ENCODE measurements around the gene SLC44A5.

The SLC44A5 gene

GRCh38 chr1:75449998-75450397 lies 160.9 kb downstream of the SLC44A5 start:
- H3K4me2 ChIP-seq = no peak overlapping the region
- H4K20me1 ChIP-seq (ENCODE audit: insufficient read depth) = no peaks in the 10 kb centered on the region
- no peaks in the 10 kb centered on the region for H3K4me1 ChIP-seq (ENCODE audit: low read depth, poor library complexity, severe bottlenecking)
- H3K4me3 ChIP-seq (IDR thresholded peaks at IDR 0.05; ENCODE audit: insufficient read depth, low read depth, low read length) = no peak overlapping the region
- H3K79me2 ChIP-seq (ENCODE audit: insufficient read depth, low read depth) = no peaks in the 10 kb centered on the region
- no peaks in the 10 kb centered on the region for H3K36me3 ChIP-seq (ENCODE audit: insufficient read depth)
- no peak overlapping the region for H2AFZ ChIP-seq (ENCODE audit: low read depth)
- no peaks in the 10 kb centered on the region for H3K27me3 ChIP-seq (ENCODE audit: insufficient read depth, low read depth)
- no peak overlapping the region for H3K27ac ChIP-seq
- TF ChIP-seq, protein P1, sequence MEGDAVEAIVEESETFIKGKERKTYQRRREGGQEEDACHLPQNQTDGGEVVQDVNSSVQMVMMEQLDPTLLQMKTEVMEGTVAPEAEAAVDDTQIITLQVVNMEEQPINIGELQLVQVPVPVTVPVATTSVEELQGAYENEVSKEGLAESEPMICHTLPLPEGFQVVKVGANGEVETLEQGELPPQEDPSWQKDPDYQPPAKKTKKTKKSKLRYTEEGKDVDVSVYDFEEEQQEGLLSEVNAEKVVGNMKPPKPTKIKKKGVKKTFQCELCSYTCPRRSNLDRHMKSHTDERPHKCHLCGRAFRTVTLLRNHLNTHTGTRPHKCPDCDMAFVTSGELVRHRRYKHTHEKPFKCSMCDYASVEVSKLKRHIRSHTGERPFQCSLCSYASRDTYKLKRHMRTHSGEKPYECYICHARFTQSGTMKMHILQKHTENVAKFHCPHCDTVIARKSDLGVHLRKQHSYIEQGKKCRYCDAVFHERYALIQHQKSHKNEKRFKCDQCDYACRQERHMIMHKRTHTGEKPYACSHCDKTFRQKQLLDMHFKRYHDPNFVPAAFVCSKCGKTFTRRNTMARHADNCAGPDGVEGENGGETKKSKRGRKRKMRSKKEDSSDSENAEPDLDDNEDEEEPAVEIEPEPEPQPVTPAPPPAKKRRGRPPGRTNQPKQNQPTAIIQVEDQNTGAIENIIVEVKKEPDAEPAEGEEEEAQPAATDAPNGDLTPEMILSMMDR (conservative IDR thresholded peaks at IDR 0.05; ENCODE audit: low read depth, low read length) = no peak
- no peak overlapping the region for H3K9ac ChIP-seq

DNA sequence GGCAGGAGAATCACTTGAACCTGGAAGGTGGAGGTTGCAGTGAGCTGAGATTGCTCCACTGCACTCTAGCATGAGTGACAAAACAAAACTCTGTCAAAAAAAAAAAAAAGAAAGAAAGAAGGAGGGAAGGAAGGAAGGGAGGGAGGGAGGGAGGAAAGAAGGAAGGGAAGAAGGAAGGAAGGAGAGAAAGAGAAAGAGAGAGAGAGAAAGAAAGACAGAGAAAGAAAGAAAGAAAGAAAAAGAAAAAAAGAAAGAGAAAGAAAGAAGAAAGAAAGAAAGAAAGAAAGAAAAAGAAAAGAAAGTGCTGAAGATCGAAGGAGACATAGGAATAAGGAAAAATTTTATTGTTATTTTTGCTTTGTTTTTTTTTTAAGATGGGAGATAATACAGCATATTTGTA lies 166.7 kb downstream of the SLC44A5 start:
- no peak overlapping the region for H3K4me3 ChIP-seq (IDR thresholded peaks at IDR 0.05; ENCODE audit: insufficient read depth, low read depth, low read length)
- no peak overlapping the region for H3K9ac ChIP-seq
- TF ChIP-seq, protein P1 (conservative IDR thresholded peaks at IDR 0.05; ENCODE audit: low read depth, low read length) = no peak
- H3K27me3 ChIP-seq (ENCODE audit: insufficient read depth, low read depth) = no peaks in the 10 kb centered on the region
- H4K20me1 ChIP-seq (ENCODE audit: insufficient read depth) = no peaks in the 10 kb centered on the region
- no peaks in the 10 kb centered on the region for H3K79me2 ChIP-seq (ENCODE audit: insufficient read depth, low read depth)
- no peaks in the 10 kb centered on the region for H3K4me1 ChIP-seq (ENCODE audit: low read depth, poor library complexity, severe bottlenecking)
- no peak overlapping the region for H3K27ac ChIP-seq
- no peak overlapping the region for H2AFZ ChIP-seq (ENCODE audit: low read depth)
- no peaks in the 10 kb centered on the region for H3K36me3 ChIP-seq (ENCODE audit: insufficient read depth)
- no peak overlapping the region for H3K4me2 ChIP-seq

DNA sequence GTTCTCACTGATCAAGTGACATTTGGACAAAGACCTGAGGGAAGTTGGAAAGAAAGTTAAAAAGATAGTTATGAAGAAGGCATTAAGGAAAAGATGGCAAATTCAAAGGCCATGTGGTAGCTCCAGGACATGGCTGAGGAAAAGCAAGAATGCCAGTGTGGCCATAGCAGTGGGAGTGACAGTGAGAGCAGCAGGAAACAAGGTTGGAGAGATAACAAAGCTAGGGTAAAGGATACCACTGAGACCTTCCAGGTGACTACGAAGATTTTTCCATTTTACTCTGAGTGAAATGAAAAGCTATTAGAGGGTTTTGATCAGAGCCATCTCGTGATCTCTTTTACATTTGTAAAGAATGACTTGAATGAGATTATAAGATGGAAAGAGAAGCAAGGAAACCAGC lies 170.6 kb downstream of the SLC44A5 start:
- H2AFZ ChIP-seq (ENCODE audit: low read depth) = no peak overlapping the region

DNA sequence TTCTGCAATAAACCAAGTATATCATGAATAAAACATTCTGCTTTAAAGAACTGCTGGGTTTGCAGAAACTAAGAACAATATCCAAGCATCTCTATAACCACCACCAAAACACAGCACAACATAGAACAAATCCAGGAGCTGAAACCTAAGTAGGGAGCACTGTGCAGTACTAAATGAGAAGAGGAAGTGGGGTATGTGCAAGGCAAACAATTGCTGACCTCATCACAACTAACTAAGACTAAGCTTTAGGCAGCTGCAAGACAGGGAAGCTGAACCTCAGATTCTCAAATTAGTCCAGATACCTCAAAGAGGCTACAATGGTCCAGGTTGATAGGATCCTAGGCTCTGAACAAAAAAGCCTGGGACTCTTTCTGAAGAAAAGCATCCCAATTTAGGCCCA lies 172.6 kb downstream of the SLC44A5 start:
- Histone ChIP-seq H3K79me2 (ENCODE audit: insufficient read depth, low read depth) (no peaks in the 10 kb centered on the region), H2AFZ (ENCODE audit: low read depth) (no peak overlapping the region), H3K27me3 (ENCODE audit: insufficient read depth, low read depth) (no peaks in the 10 kb centered on the region), H3K27ac (no peak overlapping the region), H3K9ac (no peak overlapping the region), H3K4me2 (no peak overlapping the region), H3K4me1 (ENCODE audit: low read depth, poor library complexity, severe bottlenecking) (no peaks in the 10 kb centered on the region), H3K36me3 (ENCODE audit: insufficient read depth) (no peaks in the 10 kb centered on the region), H3K4me3 (IDR thresholded peaks at IDR 0.05; ENCODE audit: insufficient read depth, low read depth, low read length) (no peak overlapping the region), H4K20me1 (ENCODE audit: insufficient read depth) (no peaks in the 10 kb centered on the region)
- TF ChIP-seq, protein P1 (conservative IDR thresholded peaks at IDR 0.05; ENCODE audit: low read depth, low read length) = no peak

More for the DNA sequence above, 170.6 kb downstream of the SLC44A5 start:
- Histone ChIP-seq H3K27me3 (ENCODE audit: insufficient read depth, low read depth) (no peaks in the 10 kb centered on the region), H3K79me2 (ENCODE audit: insufficient read depth, low read depth) (no peaks in the 10 kb centered on the region), H3K4me2 (no peak overlapping the region), H3K36me3 (ENCODE audit: insufficient read depth) (no peaks in the 10 kb centered on the region), H3K9ac (no peak overlapping the region), H4K20me1 (ENCODE audit: insufficient read depth) (no peaks in the 10 kb centered on the region), H3K27ac (no peak overlapping the region), H3K4me1 (ENCODE audit: low read depth, poor library complexity, severe bottlenecking) (no peaks in the 10 kb centered on the region), H3K4me3 (IDR thresholded peaks at IDR 0.05; ENCODE audit: insufficient read depth, low read depth, low read length) (no peak overlapping the region)
- TF ChIP-seq, protein P1 (conservative IDR thresholded peaks at IDR 0.05; ENCODE audit: low read depth, low read length) = no peak

All from KMS-11 (cell line).